ENCODE measurements around the gene FSCN2. TPM values are rescaled to one million over a fixed set of nuclear protein-coding genes. Genes with fewer than 3 reads are reported as not detected.

Gene FSCN2
- total and polyA plus RNA-seq, 2 donors (not counting 3 experiments of a cell fraction or from before 2014, with no cell fraction given), result 0.32 to 0.71 TPM

DNA sequence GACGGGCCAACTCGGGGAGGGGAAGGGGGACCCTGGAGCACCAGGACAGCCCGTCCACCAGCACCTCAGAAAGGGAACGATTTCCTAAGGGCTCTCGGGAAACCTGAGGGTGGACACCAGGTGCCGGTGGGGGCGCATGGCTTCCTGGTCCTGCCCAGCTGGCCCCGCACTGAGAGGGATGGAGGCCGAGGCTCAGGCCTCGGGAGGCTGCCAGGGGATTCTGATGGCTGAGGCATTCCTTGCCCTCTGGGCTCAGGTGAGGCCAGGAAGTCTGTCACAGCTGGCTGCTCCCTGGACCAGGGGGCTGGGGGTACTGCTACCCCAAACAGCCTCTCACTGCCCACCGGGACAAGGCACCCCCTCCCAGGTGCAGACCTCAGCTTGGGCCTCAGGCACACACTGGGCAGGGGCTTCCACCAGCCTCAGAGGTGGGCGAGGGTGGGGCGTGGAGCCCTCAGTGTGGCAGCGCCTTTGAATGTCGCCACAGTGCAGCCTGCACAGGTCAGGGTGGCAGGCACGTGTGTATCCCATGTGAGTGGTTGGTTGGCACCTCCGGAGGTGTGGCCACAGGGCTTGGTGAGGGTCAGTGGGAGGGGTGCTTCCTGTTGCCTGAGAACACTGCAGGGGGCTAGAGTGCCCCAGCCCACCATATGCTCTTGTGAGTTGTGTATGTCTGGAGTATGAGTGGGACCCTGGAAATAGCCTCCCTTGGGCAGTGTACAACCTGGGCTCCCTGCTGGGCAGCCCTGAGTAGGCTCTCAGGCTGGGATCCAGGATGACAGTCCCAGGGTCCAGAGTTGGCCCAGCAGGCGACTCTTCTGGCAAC lies 3.9 kb upstream of the FSCN2 start:
- H3K9me3 ChIP-seq (replicated peaks; ENCODE audit: control insufficient read depth, insufficient read depth, low read length), result no peaks in the 10 kb centered on the region
- no peak overlapping the region for H3K4me3 ChIP-seq (replicated peaks in 1 of 3; ENCODE audit: insufficient read depth in 1 of 3, low read depth in 1 of 3, low read length in 3 of 3)
- no peak for TF ChIP-seq GATA2 (IDR thresholded peaks at IDR 0.05; ENCODE audit: insufficient read depth, insufficient read length, low read depth, low read length)
- TF ChIP-seq POLR2AphosphoS5 (IDR thresholded peaks at IDR 0.05; ENCODE audit: insufficient read depth, low read depth, low read length), result no peak
- ChIA-PET POLR2A (no interaction called here), CTCF (interaction anchor here (1.2 to 1.6 kb wide), 4 partner anchors 19 to 269 kb away, joined by 3 to 6 read pairs (median 6); partner anchors contain the start of gene FAAP100)
- no TSS peak for BruUV-seq (replicated peaks)
- no peaks in the 10 kb centered on the region for H3K9me1 ChIP-seq (replicated peaks; ENCODE audit: control insufficient read depth, extremely low read depth, insufficient read depth, low read length)
- no peak for FAIRE-seq
- H3K9ac ChIP-seq (replicated peaks; ENCODE audit: extremely low read depth, insufficient read depth, low read length), result no peak overlapping the region
- H3K4me2 ChIP-seq (ENCODE audit: insufficient read depth, low read length), result no peak overlapping the region
- DNase-seq (ENCODE audit: low read depth, low spot score), result no peak
- no peaks in the 10 kb centered on the region for H3K27me3 ChIP-seq (ENCODE audit: control insufficient read depth in 2 of 2, insufficient read depth in 2 of 2, low read length in 2 of 2)
- no peaks in the 10 kb centered on the region for H3K79me2 ChIP-seq (ENCODE audit: control insufficient read depth, insufficient read depth, low read length)
- no peak overlapping the region for H3K27ac ChIP-seq (ENCODE audit: insufficient read depth, low read depth, low read length)
- H3K4me1 ChIP-seq (ENCODE audit: control insufficient read depth, extremely low read depth, insufficient read depth, low read length), result peaks cover 5% of the 10 kb centered on the region
- H2AFZ ChIP-seq (ENCODE audit: low read depth, low read length), result no peak overlapping the region
- no peaks in the 10 kb centered on the region for H3K36me3 ChIP-seq (ENCODE audit: control insufficient read depth in 2 of 2, extremely low read depth in 1 of 2, insufficient read depth in 2 of 2, low read length in 2 of 2)
- H4K20me1 ChIP-seq (replicated peaks; ENCODE audit: control insufficient read depth, extremely low read depth, insufficient read depth, low read length), result no peaks in the 10 kb centered on the region
- dilution Hi-C loops (cut with MboI; ENCODE audit: extremely low pct_ligation_motif_present, low sequenced_read_pairs), result no loop called here
- intact Hi-C loops (cut with micrococcal nuclease), result no loop called here

DNA sequence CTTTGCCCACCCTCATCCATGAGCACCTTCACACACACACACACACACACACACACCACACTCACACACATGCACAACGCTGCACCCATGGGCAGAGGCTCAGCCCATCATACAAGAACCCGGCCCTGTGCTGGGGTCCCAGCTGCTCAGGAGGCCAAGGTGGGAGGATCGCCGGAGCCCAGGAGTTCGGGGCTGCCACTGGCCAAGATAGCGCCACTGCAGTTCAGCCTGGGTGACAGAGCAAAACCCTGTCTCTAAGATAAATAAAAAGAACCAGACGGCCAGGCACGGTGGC lies 3.4 kb upstream of the FSCN2 start:
- no peak overlapping the region for H3K27ac ChIP-seq (ENCODE audit: insufficient read depth, low read depth, low read length)
- dilution Hi-C loops (cut with MboI; ENCODE audit: extremely low pct_ligation_motif_present, low sequenced_read_pairs), result no loop called here
- no TSS peak for BruUV-seq (replicated peaks)
- no peak overlapping the region for H3K9ac ChIP-seq (replicated peaks; ENCODE audit: extremely low read depth, insufficient read depth, low read length)
- DNase-seq (ENCODE audit: low read depth, low spot score) (no peak), FAIRE-seq (no peak)
- H3K27me3 ChIP-seq (ENCODE audit: control insufficient read depth in 2 of 2, insufficient read depth in 2 of 2, low read length in 2 of 2), result no peaks in the 10 kb centered on the region
- intact Hi-C loops (cut with micrococcal nuclease), result no loop called here
- H3K79me2 ChIP-seq (ENCODE audit: control insufficient read depth, insufficient read depth, low read length), result no peaks in the 10 kb centered on the region
- no peak overlapping the region for H3K4me3 ChIP-seq (replicated peaks in 1 of 3; ENCODE audit: insufficient read depth in 1 of 3, low read depth in 1 of 3, low read length in 3 of 3)
- H2AFZ ChIP-seq (ENCODE audit: low read depth, low read length), result no peak overlapping the region
- H3K9me3 ChIP-seq (replicated peaks; ENCODE audit: control insufficient read depth, insufficient read depth, low read length), result no peaks in the 10 kb centered on the region
- ChIA-PET POLR2A (no interaction called here), CTCF (interaction anchor here (1.2 kb wide), 1 partner anchor 12 kb away, joined by 3 read pairs; the partner anchor contains the start of gene ACTG1)
- no peaks in the 10 kb centered on the region for H3K4me1 ChIP-seq (ENCODE audit: control insufficient read depth, extremely low read depth, insufficient read depth, low read length)
- no peaks in the 10 kb centered on the region for H3K9me1 ChIP-seq (replicated peaks; ENCODE audit: control insufficient read depth, extremely low read depth, insufficient read depth, low read length)
- H3K36me3 ChIP-seq (ENCODE audit: control insufficient read depth in 2 of 2, extremely low read depth in 1 of 2, insufficient read depth in 2 of 2, low read length in 2 of 2), result no peaks in the 10 kb centered on the region
- H3K4me2 ChIP-seq (ENCODE audit: insufficient read depth, low read length), result no peak overlapping the region
- TF ChIP-seq MAX (IDR thresholded peaks at IDR 0.05; ENCODE audit: insufficient read depth, insufficient read length), result no peak
- no peak for TF ChIP-seq FOS (IDR thresholded peaks at IDR 0.05; ENCODE audit: borderline replicate concordance, insufficient read depth, low read length)
- TF ChIP-seq, protein P1, sequence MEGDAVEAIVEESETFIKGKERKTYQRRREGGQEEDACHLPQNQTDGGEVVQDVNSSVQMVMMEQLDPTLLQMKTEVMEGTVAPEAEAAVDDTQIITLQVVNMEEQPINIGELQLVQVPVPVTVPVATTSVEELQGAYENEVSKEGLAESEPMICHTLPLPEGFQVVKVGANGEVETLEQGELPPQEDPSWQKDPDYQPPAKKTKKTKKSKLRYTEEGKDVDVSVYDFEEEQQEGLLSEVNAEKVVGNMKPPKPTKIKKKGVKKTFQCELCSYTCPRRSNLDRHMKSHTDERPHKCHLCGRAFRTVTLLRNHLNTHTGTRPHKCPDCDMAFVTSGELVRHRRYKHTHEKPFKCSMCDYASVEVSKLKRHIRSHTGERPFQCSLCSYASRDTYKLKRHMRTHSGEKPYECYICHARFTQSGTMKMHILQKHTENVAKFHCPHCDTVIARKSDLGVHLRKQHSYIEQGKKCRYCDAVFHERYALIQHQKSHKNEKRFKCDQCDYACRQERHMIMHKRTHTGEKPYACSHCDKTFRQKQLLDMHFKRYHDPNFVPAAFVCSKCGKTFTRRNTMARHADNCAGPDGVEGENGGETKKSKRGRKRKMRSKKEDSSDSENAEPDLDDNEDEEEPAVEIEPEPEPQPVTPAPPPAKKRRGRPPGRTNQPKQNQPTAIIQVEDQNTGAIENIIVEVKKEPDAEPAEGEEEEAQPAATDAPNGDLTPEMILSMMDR (IDR thresholded peaks at IDR 0.05; ENCODE audit: extremely low read depth in 1 of 2, insufficient read depth in 1 of 2, low read depth in 1 of 2, low read length in 2 of 2), result no peak
- TF ChIP-seq JUN (IDR thresholded peaks at IDR 0.05; ENCODE audit: borderline replicate concordance, insufficient read depth, insufficient read length, low read depth), result no peak
- no peak for TF ChIP-seq EZH2 (IDR thresholded peaks at IDR 0.05; ENCODE audit: borderline replicate concordance, low read depth, low read length, severe bottlenecking)
- no peak for TF ChIP-seq POLR2A (IDR thresholded peaks at IDR 0.05; ENCODE audit: low read depth, low read length)
- no peak for TF ChIP-seq GATA2 (IDR thresholded peaks at IDR 0.05; ENCODE audit: insufficient read depth, insufficient read length, low read depth, low read length)
- no peak for TF ChIP-seq POLR2AphosphoS5 (IDR thresholded peaks at IDR 0.05; ENCODE audit: insufficient read depth, low read depth, low read length)
- H4K20me1 ChIP-seq (replicated peaks; ENCODE audit: control insufficient read depth, extremely low read depth, insufficient read depth, low read length), result no peaks in the 10 kb centered on the region

Measured in endothelial cell of umbilical vein (primary cell).